ENCODE results near the gene PITHD1. TPM values are rescaled to one million over a fixed set of nuclear protein-coding genes. Genes with fewer than 3 reads are reported as not detected.
"Not testable (repeated sequence)": the region's sequence is repeated elsewhere in the genome, so short reads cannot be mapped to it uniquely, and the experiment has no call there.

Gene PITHD1
- polyA plus RNA-seq, 4 donors = 59.3 to 66.8 (median 63.4) TPM

DNA sequence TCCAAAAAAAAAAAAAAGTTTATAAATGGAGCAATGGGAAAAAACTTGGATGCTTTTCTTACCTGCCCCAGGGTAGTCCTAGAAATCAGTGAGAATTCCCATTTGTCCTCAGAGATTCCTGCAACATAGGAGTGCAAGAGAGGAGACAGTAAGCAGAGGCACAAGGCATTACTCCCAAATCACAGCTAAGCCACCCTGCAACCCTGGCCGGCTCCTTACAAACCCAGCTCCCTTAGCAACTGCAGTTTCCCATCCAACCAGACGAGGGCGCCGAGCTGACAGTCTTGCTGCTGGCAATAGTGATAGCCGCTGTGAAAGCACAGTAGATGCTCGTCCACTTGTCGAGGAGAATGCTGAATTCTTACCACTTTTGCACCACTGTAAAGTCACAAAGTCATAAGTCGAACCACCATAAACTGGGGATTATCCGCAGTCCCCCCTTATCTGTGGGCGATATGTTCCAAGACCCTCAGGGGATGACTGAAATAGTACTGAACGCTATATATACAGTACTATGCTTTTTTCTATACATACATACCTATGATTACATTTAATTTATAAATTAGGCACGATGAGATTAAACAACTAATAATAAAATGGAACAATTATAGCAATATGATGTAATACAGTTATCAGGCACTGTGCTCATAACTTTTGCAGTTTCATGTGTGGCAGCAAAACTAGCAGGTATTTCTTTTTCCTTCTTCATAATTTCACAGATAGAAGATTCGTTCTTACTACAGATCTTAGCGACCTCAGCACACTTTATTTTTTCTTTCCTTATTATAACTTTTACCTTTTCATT is 6.0 kb upstream of the PITHD1 start:
- peak; percentile 61 to 72 (median 64) for DNase-seq (ENCODE audit: low read depth in 4 of 4, low spot score in 3 of 4)

DNA sequence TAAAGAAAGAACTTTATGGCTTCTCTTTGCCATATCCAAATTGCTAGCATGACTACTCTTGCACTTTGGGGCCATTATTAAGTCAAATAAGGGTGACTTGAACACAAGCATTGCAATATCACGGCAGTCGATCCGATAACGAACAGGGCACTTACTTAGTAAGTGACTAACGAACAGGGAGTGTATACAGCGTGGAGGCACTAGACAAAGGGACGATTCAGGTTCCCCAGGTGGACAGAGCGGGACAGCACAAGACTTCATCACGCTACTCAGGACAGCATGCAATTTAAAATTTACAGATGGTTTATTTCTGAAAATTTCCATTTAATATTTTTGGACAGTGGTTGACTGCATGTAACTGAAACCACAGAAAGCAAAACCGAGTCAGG is 5.4 kb upstream of the PITHD1 start:
- no peak for DNase-seq (ENCODE audit: low read depth in 4 of 4, low spot score in 3 of 4)

DNA sequence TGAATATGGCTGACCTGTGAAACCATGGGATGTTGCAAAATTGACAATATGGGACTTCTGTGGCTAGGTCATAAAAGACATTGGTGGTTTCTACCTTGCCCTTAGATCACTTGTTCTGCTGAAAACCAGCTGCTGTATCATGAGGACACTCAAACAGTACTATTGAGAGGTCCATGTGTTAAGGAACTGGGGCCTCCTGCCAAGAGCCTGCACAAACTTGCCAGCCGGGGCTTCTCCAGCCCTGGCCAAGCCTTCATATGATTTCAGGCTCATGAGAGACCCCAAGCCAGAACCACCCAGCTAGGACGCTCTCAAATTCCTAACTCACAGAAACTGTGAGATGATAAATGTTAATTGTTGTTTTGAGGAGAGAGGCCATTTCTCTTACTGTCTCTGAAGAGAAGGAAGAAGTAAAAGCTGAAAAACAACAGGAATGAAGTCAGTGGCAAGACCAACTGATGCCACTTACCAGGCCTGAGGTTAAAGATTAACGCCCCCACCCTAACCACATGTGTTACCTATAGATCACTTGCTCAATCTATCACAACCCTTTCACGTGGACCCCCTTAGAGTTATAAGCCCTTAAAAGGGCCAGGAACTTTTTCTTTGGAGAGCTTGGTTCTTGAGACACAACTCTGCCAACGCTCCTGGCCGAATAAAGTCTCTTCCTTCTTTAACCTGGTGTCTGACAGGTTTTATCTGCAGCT is 3.9 kb upstream of the PITHD1 start:
- DNase-seq (ENCODE audit: low read depth in 4 of 4, low spot score in 3 of 4) = no peak

DNA sequence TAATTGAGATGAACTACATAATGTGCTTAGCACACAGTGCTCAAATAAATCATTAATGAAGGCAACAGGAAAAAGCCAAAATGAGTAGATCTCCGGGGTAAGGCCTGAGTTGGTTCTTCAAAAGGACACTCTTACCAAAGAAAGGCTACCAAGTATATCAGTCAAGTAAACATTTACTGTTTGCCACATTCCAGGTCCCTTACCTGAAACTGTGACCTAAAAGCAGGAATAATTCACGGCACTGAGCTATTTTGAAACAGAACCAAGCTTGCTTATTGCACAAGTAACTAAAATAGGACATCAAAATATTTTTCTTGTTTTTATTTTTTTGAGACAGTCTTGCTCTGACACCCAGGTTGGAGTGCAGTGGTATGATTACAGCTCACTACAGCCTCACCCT is 2.0 kb upstream of the PITHD1 start:
- no peak for DNase-seq (ENCODE audit: low read depth in 4 of 4, low spot score in 3 of 4)

DNA sequence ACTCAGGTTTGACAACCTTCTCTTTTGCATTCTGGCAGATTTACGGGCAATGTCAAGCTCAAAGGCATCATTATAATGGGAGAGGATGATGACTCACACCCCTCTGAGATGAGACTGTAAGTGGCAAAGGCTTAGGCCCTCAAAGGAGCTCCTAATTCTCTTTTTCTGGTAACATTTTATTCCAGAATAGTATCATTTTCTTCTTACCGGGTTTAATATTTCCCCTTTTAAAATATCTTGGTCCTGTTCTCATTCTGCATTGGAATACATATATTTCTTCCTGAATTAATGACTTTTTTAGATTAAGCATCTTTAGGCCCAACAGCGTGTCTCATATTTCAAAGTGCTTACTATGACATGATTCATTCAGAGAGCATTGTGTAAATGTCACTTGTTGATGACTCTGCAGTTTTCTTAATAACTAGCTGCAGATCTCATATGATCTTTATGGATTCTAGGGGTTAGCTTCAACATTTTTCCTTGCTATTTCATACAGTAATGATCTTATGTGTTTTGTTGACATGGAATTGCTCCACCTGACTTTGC is 1.7 kb downstream of the PITHD1 start:
- no peak for DNase-seq (ENCODE audit: low read depth in 4 of 4, low spot score in 3 of 4)

DNA sequence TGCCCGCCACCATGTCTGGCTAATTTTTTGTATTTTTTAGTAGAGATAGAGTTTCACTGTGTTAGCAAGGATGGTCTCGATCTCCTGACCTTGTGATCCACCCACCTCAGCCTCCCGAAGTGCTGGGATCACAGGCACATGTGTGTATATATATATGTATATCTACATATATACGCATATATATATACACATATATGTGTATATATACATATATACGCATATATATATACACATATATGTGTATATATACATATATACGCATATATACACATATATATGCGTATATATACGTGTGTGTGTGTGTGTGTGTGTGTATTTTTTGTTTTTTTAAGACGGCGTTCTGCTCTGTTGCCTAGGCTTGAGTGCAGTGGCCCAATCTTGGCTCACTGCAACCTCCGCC is 4.9 kb downstream of the PITHD1 start:
- not testable (repeated sequence) for DNase-seq (ENCODE audit: low read depth in 4 of 4, low spot score in 3 of 4)

DNA sequence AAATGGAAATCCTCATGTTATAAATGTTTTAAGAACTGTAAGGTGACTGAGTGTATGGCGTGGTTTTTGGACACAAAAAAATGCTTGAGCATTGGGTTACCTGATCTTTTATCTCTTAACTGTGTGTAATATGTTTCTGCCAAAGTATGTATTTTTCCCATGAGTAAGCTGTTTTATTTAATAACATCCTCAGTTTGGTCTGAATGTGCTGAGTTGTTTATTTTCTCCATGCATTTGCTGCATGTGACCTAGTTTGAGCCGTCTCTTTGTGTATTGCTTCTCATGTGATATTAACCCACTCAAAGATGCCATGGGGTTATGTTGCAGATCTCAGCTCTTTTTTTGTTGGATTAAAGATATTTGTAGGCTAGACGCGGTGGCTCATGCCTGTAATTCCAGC is 6.6 kb downstream of the PITHD1 start:
- no peak for DNase-seq (ENCODE audit: low read depth in 4 of 4, low spot score in 3 of 4)

DNA sequence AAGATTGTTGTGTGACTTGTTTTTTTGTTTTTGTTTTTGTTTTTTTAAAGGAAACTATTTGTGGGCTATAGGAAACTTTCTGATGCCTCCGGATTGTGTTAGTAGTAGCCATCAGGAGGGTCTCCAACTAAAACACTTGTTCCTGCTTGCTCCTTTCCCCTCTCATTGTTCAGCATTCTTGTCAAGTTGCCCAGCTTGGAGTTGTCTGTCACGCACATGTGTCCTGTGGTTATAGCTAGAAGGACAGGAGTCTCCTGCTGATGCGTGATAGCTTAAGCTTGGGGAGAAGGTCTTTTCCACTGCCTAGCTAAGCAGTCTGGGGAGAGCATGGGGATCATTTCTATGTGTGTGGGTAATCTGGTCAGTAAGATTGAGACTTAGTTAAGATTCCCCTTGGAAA is 9.5 kb downstream of the PITHD1 start:
- no peak for DNase-seq (ENCODE audit: low read depth in 4 of 4, low spot score in 3 of 4)

DNA sequence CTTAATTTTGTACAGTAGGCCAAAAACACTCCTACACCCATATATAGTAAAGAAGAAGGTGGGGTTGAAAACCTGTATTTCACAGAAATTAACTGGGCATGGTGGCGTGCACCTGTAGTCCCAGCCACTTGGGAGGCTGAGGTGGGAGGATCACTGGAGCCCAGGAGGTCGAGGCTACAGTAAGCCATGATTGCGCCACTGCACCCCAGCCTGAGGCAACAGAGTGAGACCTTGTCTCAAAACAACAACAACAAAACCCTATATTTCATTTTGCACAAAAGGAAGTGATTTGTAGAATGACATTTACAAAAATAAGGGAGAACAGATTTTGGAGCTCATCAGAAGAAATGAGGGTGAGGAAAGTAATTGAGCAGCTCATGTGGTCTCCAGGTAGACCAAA is 10.5 kb downstream of the PITHD1 start:
- no peak for DNase-seq (ENCODE audit: low read depth in 4 of 4, low spot score in 3 of 4)

DNA sequence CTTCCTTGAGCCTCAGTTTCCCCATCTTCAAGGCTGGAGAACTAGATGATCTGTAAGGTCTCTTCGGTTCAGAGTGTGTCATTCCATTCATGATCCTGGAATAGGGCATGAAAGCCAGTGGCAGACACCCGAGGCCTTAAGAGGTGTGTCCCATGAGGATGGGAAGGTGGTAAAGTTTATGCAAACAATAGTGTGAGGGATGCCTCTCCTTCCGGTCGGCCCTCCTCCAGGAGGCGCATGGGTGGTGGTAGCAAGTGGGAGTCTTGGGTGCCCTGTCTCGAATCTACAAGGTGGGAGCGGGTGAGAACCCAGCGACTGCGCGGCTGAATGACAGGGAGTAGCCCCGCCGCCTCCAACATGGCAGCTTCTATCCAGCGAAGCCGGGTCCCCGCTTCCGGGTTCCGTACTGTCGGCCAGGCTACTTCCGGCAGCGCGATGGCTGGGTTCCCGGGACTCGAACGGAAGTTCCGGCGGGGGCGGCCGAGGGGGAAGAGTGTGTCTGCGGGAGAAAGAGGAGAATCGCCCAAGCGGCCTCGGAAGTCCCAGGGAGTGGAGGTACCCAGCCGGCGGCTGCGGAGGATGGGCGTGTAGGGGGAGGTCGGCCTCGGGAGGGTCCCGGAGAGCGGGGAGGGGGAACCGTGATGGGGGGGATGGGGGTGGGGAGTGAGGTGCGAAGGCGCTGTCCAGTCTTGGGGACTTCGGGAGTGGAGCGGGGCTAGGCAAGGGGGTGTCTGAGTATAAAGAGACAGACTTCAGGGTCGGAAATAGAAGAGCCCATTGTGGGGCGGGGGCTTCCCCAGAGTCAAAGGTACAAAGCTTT is 12.7 kb downstream of the PITHD1 start, which contains the start of gene LYPLA2:
Gene LYPLA2, plus strand, starts transcription at position 450 of the 820 bp plus-strand sequence. CDS start 1,538 bp downstream, outside the sequence.
- DNase-seq (ENCODE audit: low read depth in 4 of 4, low spot score in 3 of 4) = peak; percentile 83 to 87 (median 84)

DNA sequence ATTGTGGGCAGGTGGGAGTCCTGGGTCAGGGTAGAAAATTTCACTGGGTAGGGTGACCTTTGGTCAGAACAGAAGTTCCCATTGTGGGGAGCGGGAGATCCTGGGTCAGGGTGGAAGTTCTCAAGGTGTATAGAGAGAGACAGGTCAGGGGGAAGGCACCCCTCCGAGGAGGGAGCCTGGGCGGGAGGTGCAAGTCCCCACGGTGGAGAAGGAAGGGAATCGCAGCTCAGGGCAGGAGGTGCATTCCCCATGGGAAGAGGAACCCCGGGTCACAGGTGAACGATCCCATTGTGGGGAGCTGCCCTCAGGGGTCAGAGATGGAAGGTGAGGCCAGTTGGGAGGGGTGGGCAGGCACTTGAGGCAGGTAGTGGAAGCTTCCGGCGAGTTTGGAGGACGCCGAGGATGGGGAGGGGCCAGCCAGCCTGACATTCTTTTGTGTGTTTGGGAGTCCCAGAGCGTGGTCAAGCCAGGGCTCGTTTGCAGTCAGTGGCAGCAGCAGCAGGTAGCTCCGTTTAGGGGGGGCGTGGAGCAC is 13.4 kb downstream of the PITHD1 start:
- no peak for DNase-seq (ENCODE audit: low read depth in 4 of 4, low spot score in 3 of 4)

DNA sequence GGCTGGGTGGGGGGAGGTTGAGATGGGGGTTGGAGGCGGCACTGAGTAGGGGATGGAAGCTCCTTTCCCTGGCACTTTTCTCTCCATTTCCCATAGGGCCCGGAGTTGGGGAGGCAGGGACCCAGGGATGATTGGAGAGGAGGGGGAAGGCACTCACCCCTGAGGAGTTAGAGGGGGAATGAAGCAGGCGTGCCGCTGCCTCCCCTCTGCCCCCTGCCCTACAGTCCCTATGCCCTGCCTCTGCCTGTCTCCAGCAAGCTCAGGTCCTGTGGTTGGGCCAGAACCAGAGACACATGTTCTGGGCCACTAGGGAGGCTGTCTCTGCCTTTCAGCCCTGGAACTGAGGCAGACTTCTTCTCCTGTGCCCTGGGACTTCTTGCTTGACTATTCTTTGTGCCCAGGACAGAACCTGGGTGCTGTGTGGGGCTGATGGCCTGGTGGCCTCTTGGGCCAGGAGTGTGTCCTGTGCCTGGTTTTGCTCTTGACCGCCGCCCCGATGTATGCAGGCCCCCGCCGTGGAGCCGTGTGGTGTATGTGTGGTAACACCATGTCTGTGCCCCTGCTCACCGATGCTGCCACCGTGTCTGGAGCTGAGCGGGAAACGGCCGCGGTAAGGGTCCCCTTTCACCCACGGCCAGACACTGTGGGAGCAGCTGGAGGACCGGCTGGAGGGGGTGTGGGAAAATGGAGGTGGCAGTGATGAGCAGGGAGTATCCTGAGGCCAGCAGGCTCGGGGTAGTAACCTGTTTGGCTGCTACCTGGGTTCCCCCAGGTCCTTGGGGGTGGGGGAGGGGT is 14.1 kb downstream of the PITHD1 start:
- no peak for DNase-seq (ENCODE audit: low read depth in 4 of 4, low spot score in 3 of 4)

DNA sequence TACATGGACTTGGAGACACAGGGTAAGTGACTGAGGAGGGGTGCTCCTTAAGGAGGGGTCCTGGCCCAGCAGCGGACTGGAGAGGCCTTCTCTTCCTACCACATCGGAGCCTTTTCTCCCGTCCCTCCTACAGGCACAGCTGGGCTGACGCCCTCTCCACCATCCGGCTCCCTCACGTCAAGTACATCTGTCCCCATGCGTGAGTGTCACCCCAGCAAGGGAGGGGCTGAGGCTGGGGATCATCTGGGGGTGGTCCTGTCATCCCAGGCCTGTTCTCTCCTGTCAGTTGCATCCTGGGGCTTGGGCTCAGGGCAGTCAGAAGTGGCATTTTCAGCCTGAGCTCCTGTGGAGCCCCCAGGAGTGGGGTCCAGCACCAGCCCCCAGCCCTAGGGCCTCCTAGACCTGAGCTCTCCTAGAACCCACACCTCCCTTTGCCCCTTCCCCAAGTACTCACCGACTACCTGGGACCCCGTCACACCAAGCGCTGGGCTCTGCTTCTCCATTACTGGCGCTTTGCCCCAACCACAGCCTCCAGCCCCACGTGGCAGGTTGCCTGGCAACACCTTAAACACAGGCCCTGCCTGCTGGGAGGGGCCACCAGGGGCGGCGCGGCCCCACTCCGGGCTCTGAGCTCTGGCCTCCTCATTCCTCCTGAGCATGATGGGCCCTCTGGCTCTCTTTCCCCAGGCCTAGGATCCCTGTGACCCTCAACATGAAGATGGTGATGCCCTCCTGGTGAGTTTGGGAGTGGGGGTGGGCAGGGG is 15.0 kb downstream of the PITHD1 start:
- DNase-seq (ENCODE audit: low read depth in 4 of 4, low spot score in 3 of 4) = no peak

DNA sequence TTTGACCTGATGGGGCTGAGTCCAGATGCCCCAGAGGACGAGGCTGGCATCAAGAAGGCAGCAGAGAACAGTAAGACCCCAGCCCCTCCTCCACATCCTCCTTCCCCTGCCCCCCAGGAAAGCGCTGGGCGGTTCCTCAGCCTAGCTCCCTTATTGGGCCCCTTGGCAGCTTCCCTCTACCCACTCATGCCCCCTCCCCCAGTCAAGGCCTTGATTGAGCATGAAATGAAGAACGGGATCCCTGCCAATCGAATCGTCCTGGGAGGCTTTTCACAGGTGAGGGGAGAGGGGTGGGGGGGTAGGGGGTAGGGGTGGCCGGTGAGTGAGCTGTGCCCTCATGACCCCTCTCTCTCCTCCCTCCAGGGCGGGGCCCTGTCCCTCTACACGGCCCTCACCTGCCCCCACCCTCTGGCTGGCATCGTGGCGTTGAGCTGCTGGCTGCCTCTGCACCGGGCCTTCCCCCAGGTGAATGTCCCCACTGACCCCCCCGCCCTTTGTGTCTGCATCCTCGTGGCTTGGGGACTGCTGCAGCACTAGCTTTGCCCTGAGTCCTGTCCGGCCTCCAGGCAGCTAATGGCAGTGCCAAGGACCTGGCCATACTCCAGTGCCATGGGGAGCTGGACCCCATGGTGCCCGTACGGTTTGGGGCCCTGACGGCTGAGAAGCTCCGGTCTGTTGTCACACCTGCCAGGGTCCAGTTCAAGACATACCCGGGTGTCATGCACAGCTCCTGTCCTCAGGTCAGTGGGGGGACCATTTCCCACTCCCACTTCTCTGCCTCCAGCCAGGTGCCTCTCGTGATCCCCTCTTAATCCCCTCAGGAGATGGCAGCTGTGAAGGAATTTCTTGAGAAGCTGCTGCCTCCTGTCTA is 15.9 kb downstream of the PITHD1 start:
- DNase-seq (ENCODE audit: low read depth in 4 of 4, low spot score in 3 of 4) = no peak

DNA sequence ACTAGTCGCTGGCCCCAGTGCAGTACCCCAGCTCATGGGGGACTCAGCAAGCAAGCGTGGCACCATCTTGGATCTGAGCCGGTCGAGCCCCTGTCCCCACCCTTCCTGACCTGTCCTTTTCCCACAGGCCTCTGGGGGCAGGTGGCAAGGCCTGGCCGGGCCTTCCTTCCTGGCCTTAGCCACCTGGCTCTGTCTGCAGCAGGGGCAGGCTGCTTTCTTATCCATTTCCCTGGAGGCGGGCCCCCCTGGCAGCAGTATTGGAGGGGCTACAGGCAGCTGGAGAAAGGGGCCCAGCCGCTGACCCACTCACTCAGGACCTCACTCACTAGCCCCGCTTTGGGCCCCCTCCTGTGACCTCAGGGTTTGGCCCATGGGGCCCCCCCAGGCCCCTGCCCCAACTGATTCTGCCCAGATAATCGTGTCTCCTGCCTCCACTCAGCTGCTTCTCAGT is 16.5 kb downstream of the PITHD1 start:
- DNase-seq (ENCODE audit: low read depth in 4 of 4, low spot score in 3 of 4) = not testable (repeated sequence)

DNA sequence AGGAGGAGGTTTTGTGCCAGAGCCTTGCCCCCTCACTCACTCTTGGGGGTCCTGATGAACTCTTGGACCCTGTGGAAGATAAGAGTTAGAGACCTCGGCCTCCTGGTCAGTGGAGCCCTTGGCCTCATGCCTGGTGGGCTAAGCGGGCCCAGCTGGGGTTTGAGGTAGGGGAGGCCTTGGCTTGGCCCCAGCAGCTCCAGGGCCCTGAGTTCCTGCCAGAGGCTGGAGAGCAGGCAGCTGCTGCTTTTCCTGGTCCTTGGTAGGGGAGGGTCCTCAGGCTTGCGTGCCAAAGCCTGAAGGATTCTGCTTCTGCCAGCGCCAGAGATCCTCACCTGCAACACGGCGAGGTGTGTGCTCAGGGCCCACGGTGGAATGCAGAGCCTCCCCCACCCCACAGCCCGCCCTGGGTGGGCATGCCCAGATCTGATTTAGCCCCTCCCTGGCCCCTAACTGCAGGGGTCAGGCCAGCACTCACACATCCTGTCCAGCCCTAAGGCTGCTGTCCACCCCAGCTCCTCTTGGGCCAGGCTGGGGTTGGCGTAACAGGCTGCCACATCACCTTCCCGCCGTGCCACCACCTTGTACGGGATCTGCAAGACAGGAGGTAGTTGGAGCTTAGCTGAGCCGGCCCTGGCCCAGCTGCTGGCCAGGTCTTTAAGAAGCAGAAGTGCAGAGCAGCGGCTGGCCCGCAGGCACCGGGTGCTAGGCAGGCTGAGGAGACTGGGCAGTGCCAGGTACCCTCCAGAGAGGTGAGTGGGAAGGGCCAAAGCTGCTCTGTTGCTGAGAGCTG is 17.7 kb downstream of the PITHD1 start:
- no peak for DNase-seq (ENCODE audit: low read depth in 4 of 4, low spot score in 3 of 4)

Data from right renal pelvis (tissue), 4 donors.